Activated CD8-positive, alpha-beta memory T cell treated with anti-CD3 and anti-CD28 coated beads, Interleukin-2, amount 50 U/mL, for 1 hour (primary cell): ENCODE measurements around the gene HOXD8.

Experiments used
- DNase-seq: peaks from one replicate; pipeline ENCODE4 v3.0.0-alpha.2; 2020; ENCODE audit errors: extremely low read depth

Gene HOXD8

GRCh38 chr2:176173567-176174381, 44.3 kb downstream of the HOXD8 start:
- no peak for DNase-seq

- no peak for DNase-seq
These were observed 44.9 kb downstream of the HOXD8 start for GRCh38 chr2:176174382-176174823.

GRCh38 chr2:176174824-176175708, 45.6 kb downstream of the HOXD8 start:
- DNase-seq = no peak

GRCh38 chr2:176175709-176176607, 46.5 kb downstream of the HOXD8 start:
- DNase-seq = no peak

- DNase-seq = no peak
These were observed 48.1 kb downstream of the HOXD8 start for GRCh38 chr2:176177580-176178037.

- DNase-seq = no peak
These were observed 48.7 kb downstream of the HOXD8 start for GRCh38 chr2:176178038-176178756.

GRCh38 chr2:176178757-176179295, 49.3 kb downstream of the HOXD8 start:
- no peak for DNase-seq

GRCh38 chr2:176181551-176181950, 52.0 kb downstream of the HOXD8 start:
- DNase-seq = no peak
